ENCODE results near the gene BCORL1.

GRCh38 chrX:129968968-129969367 is 13.5 kb upstream of the BCORL1 start:
- TF ChIP-seq, protein P1, sequence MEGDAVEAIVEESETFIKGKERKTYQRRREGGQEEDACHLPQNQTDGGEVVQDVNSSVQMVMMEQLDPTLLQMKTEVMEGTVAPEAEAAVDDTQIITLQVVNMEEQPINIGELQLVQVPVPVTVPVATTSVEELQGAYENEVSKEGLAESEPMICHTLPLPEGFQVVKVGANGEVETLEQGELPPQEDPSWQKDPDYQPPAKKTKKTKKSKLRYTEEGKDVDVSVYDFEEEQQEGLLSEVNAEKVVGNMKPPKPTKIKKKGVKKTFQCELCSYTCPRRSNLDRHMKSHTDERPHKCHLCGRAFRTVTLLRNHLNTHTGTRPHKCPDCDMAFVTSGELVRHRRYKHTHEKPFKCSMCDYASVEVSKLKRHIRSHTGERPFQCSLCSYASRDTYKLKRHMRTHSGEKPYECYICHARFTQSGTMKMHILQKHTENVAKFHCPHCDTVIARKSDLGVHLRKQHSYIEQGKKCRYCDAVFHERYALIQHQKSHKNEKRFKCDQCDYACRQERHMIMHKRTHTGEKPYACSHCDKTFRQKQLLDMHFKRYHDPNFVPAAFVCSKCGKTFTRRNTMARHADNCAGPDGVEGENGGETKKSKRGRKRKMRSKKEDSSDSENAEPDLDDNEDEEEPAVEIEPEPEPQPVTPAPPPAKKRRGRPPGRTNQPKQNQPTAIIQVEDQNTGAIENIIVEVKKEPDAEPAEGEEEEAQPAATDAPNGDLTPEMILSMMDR (IDR thresholded peaks at IDR 0.05; ENCODE audit: poor library complexity), result no peak
- no peak for TF ChIP-seq EZH2 (IDR thresholded peaks at IDR 0.05; ENCODE audit: borderline replicate concordance)
- TF ChIP-seq EZH2phosphoT487 (IDR thresholded peaks at IDR 0.05; ENCODE audit: low read depth, severe bottlenecking, unreplicated experiment), result no peak

Data from hepatocyte (in vitro differentiated cells).